Measurements from ENCODE around the gene NHLH1.
"Not testable (repeated sequence)": the region's sequence is repeated elsewhere in the genome, so short reads cannot be mapped to it uniquely, and the experiment has no call there.

Gene NHLH1

GRCh38 chr1:160384812-160385211 lies 17.9 kb downstream of the NHLH1 start:
- DNase-seq (ENCODE audit: low read depth in 2 of 2) = not testable (repeated sequence)

- DNase-seq (ENCODE audit: low read depth in 2 of 2) = not testable (repeated sequence)
Observed at GRCh38 chr1:160388406-160388805, 21.5 kb downstream of the NHLH1 start.

- no peak for DNase-seq (ENCODE audit: low read depth in 2 of 2)
Observed at GRCh38 chr1:160394673-160395072, 27.8 kb downstream of the NHLH1 start.

- DNase-seq (ENCODE audit: low read depth in 2 of 2) = no peak
Observed at GRCh38 chr1:160397651-160398050, 30.8 kb downstream of the NHLH1 start.

- no peak for DNase-seq (ENCODE audit: low read depth in 2 of 2)
Observed at GRCh38 chr1:160398823-160399222, 32.0 kb downstream of the NHLH1 start.

- no peak for DNase-seq (ENCODE audit: low read depth in 2 of 2)
Observed at GRCh38 chr1:160399544-160400222, 32.8 kb downstream of the NHLH1 start.

GRCh38 chr1:160400223-160400645 lies 33.4 kb downstream of the NHLH1 start, which contains the start of gene VANGL2:
Gene VANGL2 (plus strand): TSS chr1:160400564. CDS start chr1:160415838, 15,274 bp downstream.
- DNase-seq (ENCODE audit: low read depth in 2 of 2) = peak; percentile 22 to 29

- no peak for DNase-seq (ENCODE audit: low read depth in 2 of 2)
Observed at GRCh38 chr1:160400646-160401486, 34.0 kb downstream of the NHLH1 start.

- no peak for DNase-seq (ENCODE audit: low read depth in 2 of 2)
Observed at GRCh38 chr1:160401487-160401805, 34.6 kb downstream of the NHLH1 start.

- no peak for DNase-seq (ENCODE audit: low read depth in 2 of 2)
Observed at GRCh38 chr1:160402001-160402795, 35.3 kb downstream of the NHLH1 start.

- no peak for DNase-seq (ENCODE audit: low read depth in 2 of 2)
Observed at GRCh38 chr1:160403244-160403643, 36.4 kb downstream of the NHLH1 start.

- DNase-seq (ENCODE audit: low read depth in 2 of 2) = no peak
Observed at GRCh38 chr1:160404094-160404493, 37.2 kb downstream of the NHLH1 start.

- no peak for DNase-seq (ENCODE audit: low read depth in 2 of 2)
Observed at GRCh38 chr1:160405331-160405877, 38.5 kb downstream of the NHLH1 start.

GRCh38 chr1:160406131-160406968 lies 39.5 kb downstream of the NHLH1 start:
- DNase-seq (ENCODE audit: low read depth in 2 of 2) = no peak

- DNase-seq (ENCODE audit: low read depth in 2 of 2) = no peak
Observed at GRCh38 chr1:160407839-160408801, 41.2 kb downstream of the NHLH1 start.

- no peak for DNase-seq (ENCODE audit: low read depth in 2 of 2)
Observed at GRCh38 chr1:160408864-160409263, 42.0 kb downstream of the NHLH1 start.

- DNase-seq (ENCODE audit: low read depth in 2 of 2) = no peak
Observed at GRCh38 chr1:160409486-160409885, 42.6 kb downstream of the NHLH1 start.

GRCh38 chr1:160410406-160411005 lies 43.6 kb downstream of the NHLH1 start:
- no peak for DNase-seq (ENCODE audit: low read depth in 2 of 2)

- no peak for DNase-seq (ENCODE audit: low read depth in 2 of 2)
Observed at GRCh38 chr1:160411271-160412027, 44.6 kb downstream of the NHLH1 start.
